GM23338 (cell line): ENCODE results near the gene GGA2. TPM values are rescaled to one million over a fixed set of nuclear protein-coding genes. Genes with fewer than 3 reads are reported as not detected.

Source experiments
- ATAC-seq: fragments of 200-7000 bp; cut with Tn5 transposase; 3 replicates; pipeline ENCODE4 v1.9.1; 2020
- DNase-seq: peaks from one replicate; pipeline ENCODE4 v3.0.0-alpha.2; 2015; ENCODE audit warnings: low spot score
- H2AFZ ChIP-seq: fragments of 200-600 bp; sonication (generic); 2 replicates; pipeline ENCODE4 v1.8.0; 2016; ENCODE audit warnings: antibody characterized with exemption, mild to moderate bottlenecking, moderate library complexity
- H3F3A ChIP-seq: fragments of 200-600 bp; sonication (generic); replicated peaks from 2 replicates; pipeline ENCODE4 v1.8.0; 2017; ENCODE audit warnings: antibody characterized with exemption, mixed run types, low read depth
- H3K27ac ChIP-seq: fragments of 200-600 bp; sonication (generic); 2 replicates; pipeline ENCODE4 v1.6.1; 2016; ENCODE audit warnings: low read depth
- H3K27me3 ChIP-seq: fragments of 200-600 bp; sonication (generic); 2 replicates; pipeline ENCODE4 v1.8.0; 2016; ENCODE audit warnings: mild to moderate bottlenecking, mixed run types, moderate library complexity; ENCODE audit not compliant: insufficient read depth
- H3K36me3 ChIP-seq: fragments of 200-600 bp; sonication (generic); 2 replicates; pipeline ENCODE4 v1.8.0; 2016; ENCODE audit warnings: mild to moderate bottlenecking; ENCODE audit not compliant: insufficient read depth
- H3K4me1 ChIP-seq: fragments of 200-600 bp; sonication (generic); 2 replicates; pipeline ENCODE4 v1.8.0; 2016; ENCODE audit warnings: mild to moderate bottlenecking, moderate library complexity; ENCODE audit not compliant: insufficient read depth
- H3K4me2 ChIP-seq: fragments of 200-600 bp; sonication (generic); 2 replicates; pipeline ENCODE4 v1.7.1; 2017; ENCODE audit warnings: mixed run types
- H3K4me3 ChIP-seq: fragments of 200-600 bp; sonication (generic); 2 replicates; pipeline ENCODE4 v1.6.1; 2016; ENCODE audit warnings: mixed run types
- H3K79me2 ChIP-seq: fragments of 200-600 bp; sonication (generic); replicated peaks from 2 replicates; pipeline ENCODE4 v1.8.0; 2017; ENCODE audit warnings: mild to moderate bottlenecking; ENCODE audit not compliant: insufficient read depth
- H3K9me2 ChIP-seq: fragments of 200-600 bp; sonication (generic); 2 replicates; pipeline ENCODE4 v1.8.0; 2017; ENCODE audit not compliant: insufficient read depth
- H4K20me1 ChIP-seq: fragments of 200-600 bp; sonication (generic); replicated peaks from 2 replicates; pipeline ENCODE4 v1.8.0; 2017; ENCODE audit warnings: mild to moderate bottlenecking; ENCODE audit not compliant: insufficient read depth
- H3K27ac Mint-ChIP-seq: 2 replicates; pipeline ENCODE4 v1.8.0; 2020; ENCODE audit warnings: inconsistent platforms, mild to moderate bottlenecking, moderate library complexity, mixed read lengths
- H3K27me3 Mint-ChIP-seq: 3 replicates; pipeline ENCODE4 v1.8.0; 2022; ENCODE audit warnings: low read depth, mild to moderate bottlenecking, moderate library complexity, mixed read lengths, inconsistent platforms; ENCODE audit not compliant: insufficient read depth, poor library complexity
- H3K36me3 Mint-ChIP-seq: 3 replicates; pipeline ENCODE4 v1.8.0; 2021; ENCODE audit warnings: low read depth, mild to moderate bottlenecking, inconsistent platforms, moderate library complexity, mixed read lengths
- H3K4me1 Mint-ChIP-seq: 3 replicates; pipeline ENCODE4 v1.8.0; 2020; ENCODE audit warnings: mild to moderate bottlenecking, inconsistent platforms, mixed read lengths
- H3K4me3 Mint-ChIP-seq: 3 replicates; pipeline ENCODE4 v1.8.0; 2021; ENCODE audit warnings: moderate library complexity, mild to moderate bottlenecking, inconsistent platforms, mixed read lengths
- H3K9me3 Mint-ChIP-seq: 3 replicates; pipeline ENCODE4 v1.8.0; 2020; ENCODE audit warnings: moderate library complexity, mild to moderate bottlenecking, inconsistent platforms, mixed read lengths
- CREB1 ChIP-seq: fragments of 250-450 bp; sonication (Bioruptor Pico); IDR thresholded peaks from 2 replicates; pipeline ENCODE4 v1.5.0; 2020; ENCODE audit warnings: low read depth, mild to moderate bottlenecking, moderate library complexity
- ETS1 ChIP-seq: IDR thresholded peaks from 2 replicates; pipeline ENCODE4 v1.6.1; 2016; ENCODE audit warnings: antibody characterized with exemption
- JUNB ChIP-seq: IDR thresholded peaks from one replicate; pipeline ENCODE4 v1.6.1; 2016; ENCODE audit warnings: antibody characterized with exemption; ENCODE audit not compliant: unreplicated experiment
- NANOG ChIP-seq: IDR thresholded peaks from 2 replicates; pipeline ENCODE4 v1.6.1; 2016; ENCODE audit warnings: antibody characterized with exemption, borderline replicate concordance
- REST ChIP-seq: IDR thresholded peaks from one replicate; pipeline ENCODE4 v1.6.1; 2018; ENCODE audit warnings: antibody characterized with exemption; ENCODE audit not compliant: unreplicated experiment
- ZNF462 ChIP-seq: fragments of 250-450 bp; sonication (Bioruptor Pico); IDR thresholded peaks from 2 replicates; pipeline ENCODE4 v1.5.0; 2020; ENCODE audit warnings: mild to moderate bottlenecking, moderate library complexity
- polyA plus RNA-seq: library from polyadenylated mRNA; unstranded; fragments of >200 nt; fragmentation: Nextera tagmentation; extraction: Ambion mirVana; gene quantifications from 2 replicates; pipeline ENCODE4 v1.2.1, GENCODE V29; 2016
- total RNA-seq: library from RNA; depleted of rRNA; stranded (reverse); fragments of >200 nt; shearing (Covaris generic); gene quantifications from 2 replicates; pipeline ENCODE4 v1.2.3, GENCODE V29; 2014

GGA2 gene
- total and polyA plus RNA-seq, 2 experiments from 2014 or later = 40.3 to 76.6 TPM

GRCh38 chr16:23521965-23522364 is 11.7 kb upstream of the GGA2 start (continued):
- TF ChIP-seq ZNF462 (CRISPR knock-in tag) (no peak), REST (no peak)

- ATAC-seq = no peak
- peaks cover 56% of the 10 kb centered on the region for H3K36me3 Mint-ChIP-seq
- no peaks in the 10 kb centered on the region for H3K9me2 ChIP-seq
- TF ChIP-seq ETS1 = no peak
- no peak for TF ChIP-seq CREB1
- TF ChIP-seq JUNB = no peak
- no peak for TF ChIP-seq NANOG
- H3K4me3 Mint-ChIP-seq = no peak overlapping the region
- no peaks in the 10 kb centered on the region; the same call in none of the 2 replicates for H4K20me1 ChIP-seq
- H3K27me3 Mint-ChIP-seq = no peaks in the 10 kb centered on the region
- no peaks in the 10 kb centered on the region for H3K79me2 ChIP-seq
- no peak overlapping the region for H3K27ac ChIP-seq
- no peaks in the 10 kb centered on the region; the same call in 2 of the 3 replicates for H3K9me3 Mint-ChIP-seq
- no peaks in the 10 kb centered on the region for H3K4me1 Mint-ChIP-seq
- no peak overlapping the region for H3K27ac Mint-ChIP-seq
- H3K36me3 ChIP-seq = peaks cover 21% of the 10 kb centered on the region
- no peaks in the 10 kb centered on the region for H3K4me1 ChIP-seq
- H3K27me3 ChIP-seq = no peaks in the 10 kb centered on the region
- no peak overlapping the region for H3K4me3 ChIP-seq
- H3F3A ChIP-seq = no peaks in the 10 kb centered on the region
- no peak for DNase-seq
- no peak overlapping the region for H3K4me2 ChIP-seq
- no peak overlapping the region for H2AFZ ChIP-seq
These were observed 10.9 kb upstream of the GGA2 start for GRCh38 chr16:23521037-23521743.
